NB4 (cell line): ENCODE results near the gene RGS11.

Experiments used
- DNase-seq: peaks from one replicate; pipeline ENCODE4 v3.0.0; 2010; ENCODE audit warnings: low read depth
- H3K4me3 ChIP-seq: one replicate; pipeline ENCODE4 v1.5.1; 2011; ENCODE audit warnings: mild to moderate bottlenecking, low read depth, low read length, moderate library complexity
- MYC ChIP-seq: IDR thresholded peaks from 2 replicates; pipeline ENCODE4 v1.6.1; 2011; ENCODE audit warnings: low read depth, low read length
- POLR2A ChIP-seq: IDR thresholded peaks from 2 replicates; pipeline ENCODE4 v1.6.1; 2011; ENCODE audit warnings: mild to moderate bottlenecking; ENCODE audit not compliant: insufficient read length; ENCODE audit errors: extremely low read depth
- TF ChIP-seq, protein P1 (sequence below): IDR thresholded peaks from 2 replicates; pipeline ENCODE4 v1.6.1; 2011; ENCODE audit warnings: low read depth, low read length
- TF ChIP-seq, protein P2 (sequence below): IDR thresholded peaks from one replicate; pipeline ENCODE4 v1.5.1; 2012; ENCODE audit warnings: low read depth, low read length

The RGS11 gene

DNA sequence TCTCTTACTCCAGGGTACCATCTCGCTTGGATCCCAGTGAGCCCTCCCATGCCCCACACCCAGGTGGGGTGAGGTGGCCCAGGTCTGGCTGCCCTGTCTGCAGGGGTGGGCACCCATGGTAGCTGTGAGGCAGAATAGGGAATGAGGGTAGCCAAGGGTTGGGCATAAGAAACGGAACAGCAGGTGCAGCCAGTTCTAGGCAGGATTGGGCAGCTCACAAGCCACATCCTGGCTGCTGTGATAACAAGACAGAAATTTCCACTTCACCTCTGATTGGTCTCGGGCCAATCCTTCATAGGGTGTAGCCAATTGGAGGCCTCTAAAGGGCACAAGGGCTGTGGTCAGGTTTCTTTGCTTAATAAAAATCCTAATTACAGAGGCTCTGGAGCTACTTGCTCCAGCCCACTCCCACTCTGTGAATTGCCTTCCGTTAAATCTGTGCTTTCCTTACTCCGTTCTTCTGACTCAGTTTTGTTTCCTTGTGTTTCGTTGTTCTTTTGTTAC is 3.2 kb upstream of the RGS11 start:
- peak; percentile 42 for DNase-seq
- H3K4me3 ChIP-seq, result no peak overlapping the region
- TF ChIP-seq, protein P1, sequence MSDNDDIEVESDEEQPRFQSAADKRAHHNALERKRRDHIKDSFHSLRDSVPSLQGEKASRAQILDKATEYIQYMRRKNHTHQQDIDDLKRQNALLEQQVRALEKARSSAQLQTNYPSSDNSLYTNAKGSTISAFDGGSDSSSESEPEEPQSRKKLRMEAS, result no peak
- TF ChIP-seq, protein P2, sequence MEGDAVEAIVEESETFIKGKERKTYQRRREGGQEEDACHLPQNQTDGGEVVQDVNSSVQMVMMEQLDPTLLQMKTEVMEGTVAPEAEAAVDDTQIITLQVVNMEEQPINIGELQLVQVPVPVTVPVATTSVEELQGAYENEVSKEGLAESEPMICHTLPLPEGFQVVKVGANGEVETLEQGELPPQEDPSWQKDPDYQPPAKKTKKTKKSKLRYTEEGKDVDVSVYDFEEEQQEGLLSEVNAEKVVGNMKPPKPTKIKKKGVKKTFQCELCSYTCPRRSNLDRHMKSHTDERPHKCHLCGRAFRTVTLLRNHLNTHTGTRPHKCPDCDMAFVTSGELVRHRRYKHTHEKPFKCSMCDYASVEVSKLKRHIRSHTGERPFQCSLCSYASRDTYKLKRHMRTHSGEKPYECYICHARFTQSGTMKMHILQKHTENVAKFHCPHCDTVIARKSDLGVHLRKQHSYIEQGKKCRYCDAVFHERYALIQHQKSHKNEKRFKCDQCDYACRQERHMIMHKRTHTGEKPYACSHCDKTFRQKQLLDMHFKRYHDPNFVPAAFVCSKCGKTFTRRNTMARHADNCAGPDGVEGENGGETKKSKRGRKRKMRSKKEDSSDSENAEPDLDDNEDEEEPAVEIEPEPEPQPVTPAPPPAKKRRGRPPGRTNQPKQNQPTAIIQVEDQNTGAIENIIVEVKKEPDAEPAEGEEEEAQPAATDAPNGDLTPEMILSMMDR, result no peak
- TF ChIP-seq POLR2A (no peak), MYC (no peak)

DNA sequence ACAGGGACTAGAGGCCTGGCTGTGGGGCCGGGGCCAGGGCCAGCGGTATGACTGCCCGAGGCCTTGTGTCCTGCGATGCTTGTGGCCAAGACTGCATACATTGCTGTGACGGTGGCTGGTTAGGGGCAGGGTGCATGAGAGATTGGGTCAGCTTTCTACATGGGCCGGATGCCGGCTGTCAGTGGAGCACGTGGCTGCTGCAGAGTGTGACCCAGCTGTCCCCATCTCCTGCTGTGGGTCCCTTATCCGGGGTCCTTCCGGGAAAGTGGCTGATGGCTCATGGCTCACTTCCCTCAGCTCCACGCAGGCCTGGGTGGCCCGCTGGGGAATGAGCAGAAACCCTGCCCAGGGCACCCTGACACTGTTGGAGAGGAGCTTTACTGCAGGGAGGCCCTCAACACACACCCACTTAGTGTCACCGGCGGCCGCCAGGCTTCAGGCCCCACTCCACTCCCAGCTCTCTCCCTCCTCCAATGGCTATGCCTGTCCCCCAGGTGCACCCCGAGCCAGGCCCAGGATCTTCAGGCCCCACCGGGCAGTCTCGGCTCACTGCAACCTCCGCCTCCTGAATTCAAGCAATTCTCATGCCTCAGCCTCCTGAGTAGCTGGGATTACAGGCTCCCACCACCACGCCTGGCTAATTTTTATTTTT is 808 bp upstream of the RGS11 start:
- no peak for DNase-seq
- TF ChIP-seq POLR2A (no peak), MYC (no peak)
- TF ChIP-seq, protein P2, result no peak
- TF ChIP-seq, protein P1, result no peak
- no peak overlapping the region for H3K4me3 ChIP-seq

DNA sequence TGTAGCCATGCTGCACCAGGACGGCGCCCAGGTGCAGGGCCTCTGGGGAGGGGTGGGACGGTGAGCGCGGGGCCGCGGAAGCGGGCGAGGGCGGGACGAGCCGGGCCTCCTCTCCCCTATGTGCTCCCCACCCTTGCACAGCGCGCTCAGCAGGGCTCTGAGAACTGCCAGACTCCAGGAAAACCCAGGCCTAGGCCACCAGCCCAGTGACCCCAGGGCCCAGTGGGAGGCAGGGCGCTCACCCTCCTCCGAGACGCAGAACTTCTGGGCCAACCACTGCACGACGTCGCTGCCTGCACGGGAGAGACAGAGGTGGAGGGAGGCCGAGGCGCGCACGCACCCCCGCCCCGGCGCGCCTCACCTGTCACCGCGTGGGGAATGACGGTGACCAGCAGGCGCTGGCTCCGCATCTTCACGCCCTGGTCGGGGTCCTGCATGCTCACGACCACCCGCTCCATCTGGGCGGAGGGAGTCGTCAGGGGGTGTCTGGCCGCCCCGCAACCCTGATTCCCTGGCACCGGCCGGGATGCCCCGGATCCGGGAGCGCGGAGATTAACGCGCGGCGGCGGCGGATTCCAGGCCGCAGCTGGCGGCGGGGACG is 603 bp downstream of the RGS11 start:
- no peak overlapping the region for H3K4me3 ChIP-seq
- DNase-seq, result no peak
- TF ChIP-seq, protein P1, result no peak
- TF ChIP-seq MYC (no peak), POLR2A (no peak)

DNA sequence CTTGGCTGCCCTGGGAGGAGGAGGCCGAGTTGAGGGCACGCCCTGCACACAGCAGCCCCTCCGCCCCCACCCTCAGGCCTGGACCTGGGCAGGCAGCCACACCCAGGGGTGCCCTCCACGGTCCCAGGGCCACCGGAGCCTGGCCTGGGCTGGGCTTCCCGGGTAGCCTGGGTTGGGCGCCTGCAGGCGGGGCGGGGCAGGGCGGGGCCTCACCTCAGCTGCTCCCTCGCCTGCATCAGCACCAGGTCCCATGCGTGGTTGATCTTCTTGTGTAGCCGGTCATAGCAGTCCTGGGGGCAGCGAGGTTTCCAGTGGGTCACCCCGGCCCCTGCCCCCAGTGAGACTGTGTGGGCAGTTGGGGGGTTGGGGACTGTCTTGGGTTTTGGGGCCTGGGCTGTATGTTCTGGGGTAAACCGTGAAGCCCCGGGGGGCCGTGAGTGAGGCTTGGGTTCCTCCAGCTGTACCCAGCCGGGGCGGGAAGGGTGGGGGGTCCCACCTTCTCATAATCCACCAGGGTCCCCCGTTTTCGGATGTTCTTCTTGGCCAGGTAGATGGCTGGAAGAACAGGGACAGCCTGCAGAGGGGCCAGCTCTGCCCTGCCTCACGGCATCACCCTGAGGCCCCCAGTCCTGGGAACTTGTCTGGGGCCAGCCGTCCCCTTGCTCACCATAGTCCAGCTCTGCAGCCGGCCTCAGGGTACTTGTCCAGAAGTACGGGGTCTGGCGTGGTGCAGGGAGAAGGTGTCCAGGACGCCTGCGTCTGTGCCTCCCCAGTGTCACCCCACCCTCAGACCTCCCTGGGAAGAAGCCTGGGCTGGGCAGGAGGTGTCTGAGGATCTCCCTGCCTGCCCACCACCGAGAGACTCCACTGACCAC is 2.0 kb downstream of the RGS11 start:
- no peak for DNase-seq

DNA sequence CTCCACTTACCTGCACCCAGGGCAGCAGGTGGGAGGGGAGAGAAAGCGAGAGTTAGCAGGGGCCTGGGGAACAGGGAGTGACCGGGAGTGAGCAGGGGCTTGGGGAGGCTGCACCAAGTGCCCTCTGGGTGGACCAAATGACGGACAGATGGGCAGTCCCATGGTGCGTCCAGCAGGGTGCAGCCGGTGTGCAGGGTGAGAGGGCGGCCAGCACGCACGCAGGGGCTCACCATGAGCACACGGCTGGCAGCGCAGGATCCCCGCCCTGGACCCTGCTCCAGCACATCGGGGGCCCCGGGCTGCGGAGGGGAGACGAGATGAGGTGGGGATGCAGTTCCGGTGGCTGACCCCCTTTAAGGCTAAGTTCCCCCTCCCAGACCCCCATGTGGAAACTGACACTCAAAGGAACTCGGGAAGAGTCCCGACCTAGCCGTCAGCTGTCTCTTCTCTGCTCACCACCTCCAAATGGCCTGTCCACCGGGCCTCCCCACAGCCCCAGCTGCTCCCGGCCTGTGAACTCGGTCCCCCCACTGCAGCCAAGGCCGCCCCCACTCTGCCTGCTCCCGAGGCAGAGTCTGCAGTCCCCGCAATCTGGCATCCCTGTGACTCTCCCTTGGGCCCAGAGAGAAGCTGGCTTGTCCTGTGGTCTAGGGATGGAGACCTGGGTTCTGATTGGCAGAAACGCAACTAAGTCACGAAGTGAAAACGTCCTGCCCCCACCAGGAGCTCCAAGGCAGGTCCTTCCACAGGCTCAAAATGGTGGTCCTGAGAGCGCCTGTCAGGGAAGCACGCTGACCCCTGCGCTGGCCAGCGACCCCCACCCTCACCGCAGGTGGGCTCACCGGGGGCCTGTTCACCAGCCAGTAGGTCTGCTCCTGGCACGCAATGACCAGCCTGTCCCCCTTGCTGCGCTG is 2.9 kb downstream of the RGS11 start:
- DNase-seq, result no peak
- TF ChIP-seq, protein P2, result no peak
- TF ChIP-seq POLR2A (no peak), MYC (no peak)
- TF ChIP-seq, protein P1, result no peak
- no peak overlapping the region for H3K4me3 ChIP-seq

More for the DNA sequence above, 2.0 kb downstream of the RGS11 start:
- TF ChIP-seq, protein P2, result no peak
- TF ChIP-seq MYC (no peak), POLR2A (no peak)
- TF ChIP-seq, protein P1, result no peak
- H3K4me3 ChIP-seq, result no peak overlapping the region
